ENCODE results near the gene EBLN1. TPM values are rescaled to one million over a fixed set of nuclear protein-coding genes. Genes with fewer than 3 reads are reported as not detected.

Gene EBLN1
- not detected for total RNA-seq
- not detected for polyA plus RNA-seq (2013, experiment 1 of 2)
- polyA plus RNA-seq (2013, experiment 2 of 2) = not detected
- total RNA-seq = 0 to 0.17 (median 0) reads per million in 172 experiments

- no peak within 1 kb of the TSS for H3K27ac Mint-ChIP-seq
- peaks cover 18% of the 10 kb centered on the region for H3K27me3 Mint-ChIP-seq
- Histone ChIP-seq H3K9me3 (ENCODE audit: control insufficient read depth in 1 of 2, insufficient read depth in 1 of 2, low read length in 2 of 2) (no peaks in the 10 kb centered on the region), H3K27me3 (ENCODE audit: control insufficient read depth in 1 of 2, insufficient read depth in 2 of 2, low read length in 2 of 2) (no peaks in the 10 kb centered on the region), H3K4me3 (ENCODE audit: low read length) (no peak within 1 kb of the TSS), H3K36me3 (ENCODE audit: insufficient read depth, low read length) (no peaks in the 10 kb centered on the region), H3K27ac (ENCODE audit: low read depth in 1 of 2, low read length in 2 of 2) (no peak within 1 kb of the TSS), H3K4me1 (ENCODE audit: insufficient read depth, low read length) (no peaks in the 10 kb centered on the region)
- DNase-seq (no peak), ATAC-seq (ENCODE audit: poor library complexity) (no peak)
- ChIA-PET POLR2A (no interaction called here), CTCF (no interaction called here)
- no peaks in the 10 kb centered on the region for H3K36me3 Mint-ChIP-seq (ENCODE audit: low read depth)
- TF ChIP-seq CTCF (IDR thresholded peaks at IDR 0.05) = no peak
- intact Hi-C loops (cut with DNase I, micrococcal nuclease) = loop anchor here in 1 of 2 experiments (10.0 kb wide), 1 partner anchor 767 kb away; no protein-coding TSS in a partner anchor
- H3K4me1 Mint-ChIP-seq (ENCODE audit: low read depth) = no peaks in the 10 kb centered on the region
- H3K9me3 Mint-ChIP-seq = no peaks in the 10 kb centered on the region
- no peak within 1 kb of the TSS for H3K4me3 Mint-ChIP-seq
These were observed at the start of gene EBLN1 for GRCh38 chr10:22217842-22218241. EBLN1 (minus strand) TSS chr10:22218015; CDS start chr10:22209983, 8,032 bp downstream.

GRCh38 chr10:22265839-22266537, 48.2 kb upstream of the EBLN1 start:
- H3K36me3 Mint-ChIP-seq (ENCODE audit: low read depth) = no peaks in the 10 kb centered on the region
- no peak overlapping the region for H3K4me3 ChIP-seq (ENCODE audit: low read length)
- H3K36me3 ChIP-seq (ENCODE audit: insufficient read depth, low read length) = no peaks in the 10 kb centered on the region
- H3K9me3 Mint-ChIP-seq = no peaks in the 10 kb centered on the region
- peaks cover 0 to 7% of the 10 kb centered on the region in 2 experiments for H3K27me3 ChIP-seq (ENCODE audit: control insufficient read depth in 1 of 2, insufficient read depth in 2 of 2, low read length in 2 of 2)
- no peak overlapping the region for H3K4me3 Mint-ChIP-seq
- no peaks in the 10 kb centered on the region for H3K4me1 Mint-ChIP-seq (ENCODE audit: low read depth)
- no peaks in the 10 kb centered on the region for H3K4me1 ChIP-seq (ENCODE audit: insufficient read depth, low read length)
- DNase-seq (no peak), ATAC-seq (ENCODE audit: poor library complexity) (no peak)
- H3K9me3 ChIP-seq (ENCODE audit: control insufficient read depth in 1 of 2, insufficient read depth in 1 of 2, low read length in 2 of 2) = no peaks in the 10 kb centered on the region
- ChIA-PET POLR2A (no interaction called here), CTCF (no interaction called here)
- TF ChIP-seq CTCF (IDR thresholded peaks at IDR 0.05) = no peak
- intact Hi-C loops (cut with DNase I, micrococcal nuclease) = no loop called here
- H3K27ac Mint-ChIP-seq = no peak overlapping the region
- H3K27ac ChIP-seq (ENCODE audit: low read depth in 1 of 2, low read length in 2 of 2) = no peak overlapping the region
- H3K27me3 Mint-ChIP-seq = peaks cover 16% of the 10 kb centered on the region

GRCh38 chr10:22263106-22263505, 45.3 kb upstream of the EBLN1 start:
- CTCF ChIA-PET = interaction anchor here (1.2 kb wide), 1 partner anchor 11 kb away, joined by 3 read pairs; no protein-coding TSS in a partner anchor
- intact Hi-C loops (cut with DNase I, micrococcal nuclease) = loop anchor here in 1 of 2 experiments (5.0 kb wide), 1 partner anchor 49 kb away; no protein-coding TSS in a partner anchor
- no peaks in the 10 kb centered on the region for H3K36me3 Mint-ChIP-seq (ENCODE audit: low read depth)
- POLR2A ChIA-PET = no interaction called here
- no peak for ATAC-seq (ENCODE audit: poor library complexity)
- no peak overlapping the region for H3K27ac Mint-ChIP-seq
- H3K27ac ChIP-seq (ENCODE audit: low read depth in 1 of 2, low read length in 2 of 2) = no peak overlapping the region
- peaks cover 0 to 7% of the 10 kb centered on the region in 2 experiments for H3K27me3 ChIP-seq (ENCODE audit: control insufficient read depth in 1 of 2, insufficient read depth in 2 of 2, low read length in 2 of 2)
- H3K27me3 Mint-ChIP-seq = peaks cover 23% of the 10 kb centered on the region
- no peak overlapping the region for H3K4me3 ChIP-seq (ENCODE audit: low read length)
- no peak overlapping the region for H3K4me3 Mint-ChIP-seq
- H3K4me1 ChIP-seq (ENCODE audit: insufficient read depth, low read length) = no peaks in the 10 kb centered on the region
- no peak for DNase-seq
- no peaks in the 10 kb centered on the region for H3K9me3 Mint-ChIP-seq
- no peaks in the 10 kb centered on the region for H3K36me3 ChIP-seq (ENCODE audit: insufficient read depth, low read length)
- H3K9me3 ChIP-seq (ENCODE audit: control insufficient read depth in 1 of 2, insufficient read depth in 1 of 2, low read length in 2 of 2) = no peaks in the 10 kb centered on the region
- TF ChIP-seq CTCF (IDR thresholded peaks at IDR 0.05) = no peak
- peaks cover 15% of the 10 kb centered on the region for H3K4me1 Mint-ChIP-seq (ENCODE audit: low read depth)

Data from CD4-positive, alpha-beta T cell (primary cell).